ENCODE results near the gene DNAJC28.

DNA sequence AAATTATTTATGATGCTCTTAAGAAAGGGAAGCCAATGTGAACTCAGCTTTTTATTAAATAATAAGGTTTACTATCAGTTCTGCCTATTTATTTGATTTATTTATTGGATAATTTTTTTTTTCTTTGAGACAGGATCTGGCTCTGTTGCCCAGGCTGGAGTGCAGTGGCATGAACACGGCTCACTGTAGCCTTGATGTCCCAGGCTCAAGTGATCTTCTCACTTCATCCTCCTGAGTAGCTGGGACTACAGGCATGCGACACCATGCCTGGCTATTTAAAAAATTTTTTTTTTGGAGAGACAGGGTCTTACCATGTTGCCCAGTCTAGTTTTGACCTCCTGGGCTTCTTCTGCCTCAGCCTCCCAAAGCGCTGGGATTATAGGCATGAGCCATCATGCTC, 21.0 kb upstream of the DNAJC28 start:
- TF ChIP-seq CTCF (IDR thresholded peaks at IDR 0.05; ENCODE audit: poor library complexity): no peak
- TF ChIP-seq EZH2phosphoT487 (IDR thresholded peaks at IDR 0.05; ENCODE audit: low read depth, severe bottlenecking, unreplicated experiment): no peak
- TF ChIP-seq EZH2 (IDR thresholded peaks at IDR 0.05; ENCODE audit: borderline replicate concordance): no peak

Measured in hepatocyte (in vitro differentiated cells).